Fibroblast of the aortic adventitia (primary cell): ENCODE results near the gene ATXN10. TPM values are rescaled to one million over a fixed set of nuclear protein-coding genes. Genes with fewer than 3 reads are reported as not detected.

Experiments
- DNase-seq: peaks from one replicate; pipeline ENCODE4 v3.0.0-alpha.2; 2010; ENCODE audit warnings: low read depth
- H3K4me3 ChIP-seq: 2 replicates; pipeline ENCODE4 v1.5.1; 2011; ENCODE audit warnings: low read depth, mild to moderate bottlenecking, control low read depth, low read length, moderate library complexity
- total RNA-seq: library from RNA; depleted of rRNA; stranded (reverse); fragments of >200 nt; gene quantifications from 2 replicates; pipeline ENCODE4 v1.2.3, GENCODE V29; 2012; ENCODE audit warnings: low replicate concordance
- TF ChIP-seq, protein P1 (sequence below): IDR thresholded peaks from 2 replicates; pipeline ENCODE4 v1.5.1; 2011; ENCODE audit warnings: mild to moderate bottlenecking, low read length, control low read depth, inconsistent platforms; ENCODE audit not compliant: insufficient read depth

Gene ATXN10
- total RNA-seq, 1 donor, result 130 TPM

DNA sequence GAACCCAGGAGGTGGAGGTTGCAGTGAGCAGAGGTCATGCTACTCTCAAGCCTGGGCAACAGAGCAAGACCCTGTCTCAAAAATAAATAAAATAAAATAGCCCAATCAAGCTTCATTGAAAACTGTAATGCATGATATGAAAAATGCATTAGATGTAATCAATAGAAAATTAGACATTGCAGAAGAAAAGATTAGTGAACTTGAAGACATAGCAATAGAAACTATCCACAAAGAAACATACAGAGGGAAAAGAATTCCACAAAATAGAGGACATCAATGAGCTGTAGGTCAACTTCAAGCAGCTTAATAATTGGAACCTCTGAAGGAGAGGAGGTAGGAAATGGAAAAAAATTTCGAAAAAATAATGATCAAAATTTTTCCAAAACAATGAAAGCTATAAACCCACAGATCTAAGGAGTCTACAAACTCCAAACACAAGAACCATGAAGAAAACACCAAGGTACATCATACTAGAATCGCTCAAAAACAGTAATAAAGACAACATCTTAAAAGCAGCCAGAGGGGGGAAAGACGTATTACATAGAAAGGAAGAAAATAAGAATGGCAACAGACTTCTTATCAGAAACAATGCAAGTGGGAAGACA lies 201.1 kb downstream of the ATXN10 start:
- TF ChIP-seq, protein P1, sequence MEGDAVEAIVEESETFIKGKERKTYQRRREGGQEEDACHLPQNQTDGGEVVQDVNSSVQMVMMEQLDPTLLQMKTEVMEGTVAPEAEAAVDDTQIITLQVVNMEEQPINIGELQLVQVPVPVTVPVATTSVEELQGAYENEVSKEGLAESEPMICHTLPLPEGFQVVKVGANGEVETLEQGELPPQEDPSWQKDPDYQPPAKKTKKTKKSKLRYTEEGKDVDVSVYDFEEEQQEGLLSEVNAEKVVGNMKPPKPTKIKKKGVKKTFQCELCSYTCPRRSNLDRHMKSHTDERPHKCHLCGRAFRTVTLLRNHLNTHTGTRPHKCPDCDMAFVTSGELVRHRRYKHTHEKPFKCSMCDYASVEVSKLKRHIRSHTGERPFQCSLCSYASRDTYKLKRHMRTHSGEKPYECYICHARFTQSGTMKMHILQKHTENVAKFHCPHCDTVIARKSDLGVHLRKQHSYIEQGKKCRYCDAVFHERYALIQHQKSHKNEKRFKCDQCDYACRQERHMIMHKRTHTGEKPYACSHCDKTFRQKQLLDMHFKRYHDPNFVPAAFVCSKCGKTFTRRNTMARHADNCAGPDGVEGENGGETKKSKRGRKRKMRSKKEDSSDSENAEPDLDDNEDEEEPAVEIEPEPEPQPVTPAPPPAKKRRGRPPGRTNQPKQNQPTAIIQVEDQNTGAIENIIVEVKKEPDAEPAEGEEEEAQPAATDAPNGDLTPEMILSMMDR, result no peak
- DNase-seq, result no peak
- H3K4me3 ChIP-seq, result no peak overlapping the region

DNA sequence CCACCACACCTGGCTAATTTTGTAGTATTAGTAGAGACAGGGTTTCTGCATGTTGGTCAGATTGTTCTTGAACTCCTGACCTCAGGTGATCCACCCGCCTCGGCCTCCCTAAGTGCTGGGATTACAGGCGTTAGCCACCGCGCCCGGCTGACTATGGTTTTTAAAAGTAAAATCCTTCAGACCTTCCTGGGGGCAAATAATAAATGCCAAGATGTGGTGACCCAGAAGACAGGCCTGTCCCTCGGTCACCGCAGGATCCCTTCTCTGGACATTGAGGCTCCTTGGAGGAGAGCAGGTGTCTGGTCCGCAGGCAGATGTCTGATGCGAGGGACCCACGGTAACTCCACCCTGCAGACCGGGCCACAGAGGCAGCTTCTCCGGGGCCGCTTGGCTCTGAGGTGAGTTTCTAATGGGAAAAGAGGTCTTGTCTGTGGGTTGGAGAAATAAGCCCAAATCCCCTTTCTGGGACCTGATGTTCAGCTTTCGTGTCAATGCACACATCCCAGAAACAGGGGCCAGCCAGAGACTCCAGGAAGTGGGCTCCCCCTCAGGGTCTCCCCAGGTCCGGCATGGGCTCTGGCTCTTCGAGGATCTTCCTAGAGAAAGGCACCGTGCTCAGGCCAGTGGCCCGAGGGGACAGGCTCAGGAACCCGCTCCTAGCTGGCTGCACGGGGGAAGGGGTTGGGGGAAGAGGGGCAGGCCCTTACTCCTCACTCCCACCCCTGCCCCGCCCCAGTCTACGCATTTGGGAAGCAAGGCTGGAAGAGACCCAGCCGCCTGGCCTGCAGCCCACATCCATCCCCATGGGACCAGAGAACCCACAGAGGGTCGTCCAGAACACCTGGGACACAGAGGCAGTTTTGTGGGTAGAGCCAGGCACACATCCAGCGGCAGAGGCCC lies 204.8 kb downstream of the ATXN10 start:
- TF ChIP-seq, protein P1, result no peak
- DNase-seq, result no peak
- H3K4me3 ChIP-seq, result no peak overlapping the region

DNA sequence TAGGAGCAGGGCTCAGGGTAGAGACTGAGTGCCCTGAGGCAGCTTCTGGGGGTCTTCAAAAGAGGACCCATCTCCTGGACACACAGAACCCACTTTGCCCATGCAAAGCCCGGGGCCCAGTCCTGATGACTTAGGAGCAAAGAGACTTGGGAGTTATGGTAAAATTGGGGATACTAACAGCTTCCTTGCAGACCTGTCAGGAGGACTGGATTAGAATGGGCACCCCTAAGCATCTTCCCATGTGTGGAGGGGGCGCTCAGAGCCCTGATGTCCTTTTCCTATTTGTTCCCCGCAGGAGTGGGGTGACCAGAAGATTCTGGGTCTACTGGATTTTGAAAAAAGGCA lies 205.4 kb downstream of the ATXN10 start:
- DNase-seq, result no peak
- no peak overlapping the region for H3K4me3 ChIP-seq
- TF ChIP-seq, protein P1, result no peak

DNA sequence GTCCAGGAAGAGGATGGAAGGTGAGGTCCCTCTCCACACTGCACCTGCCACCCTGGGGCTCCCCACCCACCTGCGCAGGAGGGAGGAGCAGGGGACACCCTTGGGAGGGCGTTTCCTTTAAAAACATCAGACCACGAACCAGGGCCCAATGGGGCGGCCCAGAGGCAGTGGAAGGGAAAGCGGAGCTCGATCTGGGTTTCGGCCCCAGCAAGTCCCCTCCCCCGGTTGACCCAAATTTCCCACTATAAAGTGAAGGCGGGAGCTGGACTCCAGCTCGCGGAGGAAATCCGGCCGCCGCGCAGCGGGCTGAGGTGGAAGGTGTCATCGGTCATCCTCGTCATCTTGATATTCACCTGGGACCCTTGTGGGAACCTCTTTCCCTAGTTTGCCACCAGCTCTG lies 206.0 kb downstream of the ATXN10 start:
- TF ChIP-seq, protein P1, result no peak
- no peak for DNase-seq
- no peak overlapping the region for H3K4me3 ChIP-seq

DNA sequence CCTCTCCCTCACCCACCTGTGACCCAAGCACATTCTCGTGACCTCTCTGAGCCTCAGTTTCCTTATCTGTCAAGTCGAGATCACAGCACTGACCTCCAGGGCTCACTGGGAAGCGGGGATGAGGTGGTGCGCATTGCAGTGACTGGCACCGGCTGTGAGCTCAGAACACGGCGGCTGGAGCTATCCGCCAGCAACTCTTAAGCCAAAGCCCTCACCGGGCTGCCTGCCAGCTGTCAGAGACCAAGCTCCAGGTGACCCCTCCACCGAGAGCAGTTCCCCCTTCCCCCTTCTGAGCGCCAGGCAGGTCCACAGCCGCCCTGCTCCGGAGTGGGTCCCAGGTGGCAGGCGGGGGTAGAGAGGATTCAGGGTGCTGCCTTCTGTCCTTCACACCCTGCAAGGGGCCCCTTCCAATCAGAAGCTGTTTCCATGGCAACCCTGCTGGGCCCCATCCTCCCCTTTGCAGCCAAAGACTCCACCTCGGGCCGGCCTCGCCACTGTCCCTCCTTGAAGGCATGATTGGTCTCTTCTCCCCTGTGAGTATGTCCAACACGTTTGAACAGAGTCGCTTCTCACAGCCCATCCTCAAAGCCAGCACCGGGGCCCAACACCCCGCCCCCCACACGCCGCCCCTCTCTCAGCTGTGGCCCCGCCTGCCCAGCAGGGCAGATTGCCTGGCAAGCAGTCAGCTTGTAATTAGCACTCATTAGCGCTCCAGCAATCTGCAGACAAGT lies 206.6 kb downstream of the ATXN10 start:
- no peak overlapping the region for H3K4me3 ChIP-seq
- TF ChIP-seq, protein P1, result no peak
- DNase-seq, result no peak

DNA sequence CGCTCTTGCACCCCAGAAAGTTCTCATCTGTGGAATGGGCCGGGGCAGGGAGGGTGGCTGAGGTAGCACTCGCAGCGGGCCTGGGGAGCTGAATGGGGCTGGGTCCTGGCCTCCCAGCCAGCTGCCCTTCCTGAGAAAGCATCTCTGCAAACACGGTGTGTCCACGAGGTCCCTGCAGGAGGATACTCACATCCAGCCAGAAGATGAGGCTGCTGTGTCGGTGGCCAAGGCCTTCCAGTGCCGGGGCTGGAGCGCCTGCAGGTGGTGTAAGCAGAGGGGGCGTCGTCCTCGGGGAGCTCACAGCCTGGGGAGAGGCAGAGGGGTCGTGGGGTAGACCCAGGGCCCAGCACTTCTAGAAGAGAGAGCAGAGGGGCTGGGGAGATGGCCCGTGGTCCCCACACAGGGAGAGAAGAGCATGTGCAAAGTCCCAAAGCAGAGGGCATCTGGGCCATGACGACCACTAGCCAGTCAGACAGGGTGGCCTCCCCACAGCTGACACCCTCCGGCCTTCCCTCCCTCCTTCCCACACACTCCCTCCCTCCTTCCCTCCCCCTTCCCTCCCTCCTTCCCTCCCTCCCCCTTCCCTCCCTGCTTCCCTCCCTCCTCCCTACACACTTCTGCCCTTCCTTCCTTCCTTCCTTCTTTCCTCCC lies 207.4 kb downstream of the ATXN10 start:
- no peak overlapping the region for H3K4me3 ChIP-seq
- TF ChIP-seq, protein P1, result no peak
- no peak for DNase-seq
